Stimulated activated CD8-positive, alpha-beta memory T cell treated with anti-CD3 and anti-CD28 coated beads, Interleukin-4, amount 100 ng/mL, for 48 hours (primary cell): Measurements from ENCODE around the gene DTNB.
"Not testable (repeated sequence)": the region's sequence is repeated elsewhere in the genome, so short reads cannot be mapped to it uniquely, and the experiment has no call there.

Experiments used
- DNase-seq: peaks from one replicate; pipeline ENCODE4 v3.0.0-alpha.2; 2020

Gene DTNB

GRCh38 chr2:25411281-25411680 lies 262.1 kb downstream of the DTNB start:
- no peak for DNase-seq

- no peak for DNase-seq
Measured at GRCh38 chr2:25410370-25410769, 263.0 kb downstream of the DTNB start.

DNA sequence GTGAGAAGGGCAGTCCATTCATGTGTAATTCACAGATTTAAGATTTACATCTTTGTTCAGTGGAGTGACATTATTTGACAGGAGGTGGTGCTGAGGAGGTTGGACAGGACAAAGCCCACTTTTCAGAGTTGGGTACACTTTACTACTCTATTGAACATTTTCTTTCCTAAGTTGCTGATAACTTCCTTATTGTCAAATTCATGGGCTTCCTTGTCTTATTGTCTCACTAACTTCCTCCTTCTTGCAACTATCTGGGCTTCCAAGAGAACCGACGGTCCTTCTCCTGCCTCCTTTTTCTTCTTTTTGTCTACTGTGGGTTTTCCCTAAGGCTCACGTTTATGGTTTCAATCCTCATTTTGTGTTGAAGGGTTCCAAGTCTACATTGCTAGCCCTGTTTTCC lies 263.9 kb downstream of the DTNB start:
- DNase-seq: no peak

DNA sequence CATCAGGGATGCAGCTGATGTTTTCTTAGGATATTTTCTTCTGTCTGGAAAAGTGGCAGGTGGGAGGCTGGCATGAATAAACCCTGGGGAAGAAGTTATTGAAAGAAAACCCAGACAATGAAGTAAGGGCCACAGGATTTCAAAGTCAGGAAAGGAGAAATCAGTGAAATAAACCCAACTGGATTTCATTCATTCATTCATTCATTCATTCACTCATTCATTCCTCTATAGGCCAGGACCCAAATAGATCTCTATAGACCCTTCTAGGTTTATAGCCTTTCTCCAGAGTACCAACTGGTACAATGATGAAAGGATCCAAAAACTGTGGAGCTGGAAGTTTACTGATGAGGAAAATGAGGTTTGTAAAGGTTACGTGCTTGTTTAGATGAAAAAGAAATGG lies 264.3 kb downstream of the DTNB start:
- DNase-seq: no peak

- no peak for DNase-seq
Measured at GRCh38 chr2:25405611-25406295, 267.6 kb downstream of the DTNB start.

DNA sequence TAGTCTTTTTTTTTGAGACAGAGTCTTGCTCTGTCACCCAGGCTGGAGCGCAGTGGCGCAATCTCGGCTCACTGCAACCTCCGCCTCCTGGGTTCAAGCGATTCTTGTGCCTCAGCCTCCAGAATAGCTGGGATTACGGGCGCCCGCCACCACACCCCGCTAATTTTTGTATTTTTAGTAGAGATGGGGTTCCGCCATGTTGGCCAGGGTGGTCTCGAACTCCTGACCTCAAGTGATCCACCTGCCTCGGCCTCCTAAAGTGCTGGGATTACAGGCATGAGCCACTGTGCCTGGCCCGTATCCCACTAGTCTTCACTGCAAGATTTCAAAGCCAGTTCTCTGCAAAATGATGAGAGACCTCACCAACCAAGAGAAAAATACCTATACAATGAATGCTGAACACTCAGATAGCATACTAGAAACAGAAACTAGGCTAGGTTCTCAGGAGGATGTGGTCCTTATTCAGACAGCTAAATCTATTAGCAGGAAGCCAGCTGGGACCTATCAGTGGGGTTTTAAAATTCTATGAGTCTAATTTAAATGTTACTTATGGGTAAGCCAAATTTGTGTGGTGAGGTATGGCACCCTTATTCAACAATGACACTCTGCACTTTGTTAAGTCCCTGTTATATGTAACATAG lies 270.1 kb downstream of the DTNB start:
- DNase-seq: not testable (repeated sequence)

DNA sequence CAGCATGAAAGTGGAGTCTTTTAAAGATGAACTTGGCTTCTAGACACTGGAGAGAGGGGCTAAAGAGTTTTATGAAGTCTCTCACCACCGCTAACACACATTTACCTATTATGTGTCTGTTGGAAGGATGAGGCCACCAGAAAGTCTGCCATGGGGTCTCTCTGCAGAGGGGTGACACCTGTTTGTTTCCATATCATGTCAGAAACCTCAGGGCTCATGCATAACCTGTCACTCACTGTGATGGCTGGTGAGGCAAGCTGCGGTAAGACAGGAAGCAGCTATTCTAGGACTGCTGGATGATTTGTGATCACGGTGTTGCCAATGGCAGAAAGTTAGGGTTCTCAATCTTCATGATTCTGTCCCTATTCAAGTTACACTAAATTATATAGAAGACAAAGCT lies 270.9 kb downstream of the DTNB start:
- DNase-seq: no peak

GRCh38 chr2:25401307-25402026 lies 271.9 kb downstream of the DTNB start:
- no peak for DNase-seq

DNA sequence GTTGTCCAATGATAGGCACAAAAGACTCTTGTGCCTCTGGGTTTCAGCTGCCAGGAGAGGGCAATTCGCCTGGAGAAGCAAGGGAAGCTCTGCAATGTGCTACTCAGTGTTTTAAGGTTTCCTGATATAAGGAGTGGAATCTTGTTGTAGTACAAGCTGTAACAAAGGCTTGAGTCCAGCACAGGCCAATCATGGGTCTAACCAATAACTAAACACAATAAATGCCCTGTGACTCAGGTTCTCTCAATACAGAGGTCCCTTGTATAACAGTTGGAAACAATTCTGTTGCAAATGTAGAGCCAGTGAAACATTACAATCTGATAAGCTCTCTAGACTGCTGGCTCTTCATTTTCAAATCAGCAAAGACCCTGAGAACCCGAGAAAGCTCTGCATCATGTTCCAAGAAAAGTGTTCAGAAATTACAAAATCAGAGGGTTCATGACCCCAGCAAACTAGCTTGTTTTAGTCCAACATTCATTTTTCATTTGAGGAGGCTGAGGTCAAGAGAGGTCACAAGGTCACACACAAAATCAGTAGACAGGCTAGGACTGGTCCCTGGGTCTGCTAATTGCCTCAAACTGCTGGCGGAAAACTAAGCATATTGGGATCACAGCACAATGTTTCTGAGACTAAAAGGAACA lies 272.7 kb downstream of the DTNB start:
- DNase-seq: no peak

- no peak for DNase-seq
Measured at GRCh38 chr2:25400169-25400568, 273.2 kb downstream of the DTNB start.

DNA sequence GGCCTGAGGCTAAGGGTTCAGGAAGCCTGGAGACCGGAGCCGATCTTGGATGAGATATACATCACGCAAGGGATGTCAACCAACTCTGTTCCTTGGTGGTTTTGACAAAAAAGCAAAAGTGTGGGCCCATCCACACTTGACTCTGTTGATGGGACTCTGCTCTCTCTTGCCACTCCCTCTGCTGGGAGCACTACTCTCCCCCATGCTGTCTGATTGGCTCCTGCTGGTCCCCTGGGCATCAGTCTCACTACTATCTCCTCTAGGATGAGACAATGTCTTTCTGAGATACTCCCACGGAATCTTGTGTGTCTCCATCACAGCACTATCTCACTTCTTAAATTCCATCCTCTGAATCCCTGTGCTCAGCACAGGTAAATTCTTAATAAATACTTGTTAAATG lies 274.8 kb downstream of the DTNB start:
- no peak for DNase-seq

DNA sequence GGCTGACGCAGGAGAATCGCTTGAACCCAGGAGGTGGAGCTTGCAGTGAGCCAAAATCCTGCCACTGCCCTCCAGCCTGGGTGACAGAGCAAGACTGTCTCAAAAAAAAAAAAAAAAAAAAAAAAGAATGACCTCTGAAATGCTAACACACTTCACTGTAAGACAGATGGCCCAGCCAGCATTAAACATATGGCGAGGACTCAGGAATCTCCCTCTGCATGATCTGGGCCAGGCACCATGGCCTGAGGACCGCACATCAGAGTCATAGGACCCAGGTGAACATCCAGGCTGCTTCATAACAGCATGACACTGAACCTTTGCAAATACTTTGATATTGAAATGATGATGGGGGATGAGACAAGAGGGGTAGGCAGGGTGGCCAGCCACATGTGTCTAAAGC lies 275.6 kb downstream of the DTNB start:
- DNase-seq: no peak

- no peak for DNase-seq
Measured at GRCh38 chr2:25389161-25389560, 284.2 kb downstream of the DTNB start.

- no peak for DNase-seq
Measured at GRCh38 chr2:25388491-25388890, 284.9 kb downstream of the DTNB start.

GRCh38 chr2:25387876-25388449 lies 285.4 kb downstream of the DTNB start:
- DNase-seq: no peak

DNA sequence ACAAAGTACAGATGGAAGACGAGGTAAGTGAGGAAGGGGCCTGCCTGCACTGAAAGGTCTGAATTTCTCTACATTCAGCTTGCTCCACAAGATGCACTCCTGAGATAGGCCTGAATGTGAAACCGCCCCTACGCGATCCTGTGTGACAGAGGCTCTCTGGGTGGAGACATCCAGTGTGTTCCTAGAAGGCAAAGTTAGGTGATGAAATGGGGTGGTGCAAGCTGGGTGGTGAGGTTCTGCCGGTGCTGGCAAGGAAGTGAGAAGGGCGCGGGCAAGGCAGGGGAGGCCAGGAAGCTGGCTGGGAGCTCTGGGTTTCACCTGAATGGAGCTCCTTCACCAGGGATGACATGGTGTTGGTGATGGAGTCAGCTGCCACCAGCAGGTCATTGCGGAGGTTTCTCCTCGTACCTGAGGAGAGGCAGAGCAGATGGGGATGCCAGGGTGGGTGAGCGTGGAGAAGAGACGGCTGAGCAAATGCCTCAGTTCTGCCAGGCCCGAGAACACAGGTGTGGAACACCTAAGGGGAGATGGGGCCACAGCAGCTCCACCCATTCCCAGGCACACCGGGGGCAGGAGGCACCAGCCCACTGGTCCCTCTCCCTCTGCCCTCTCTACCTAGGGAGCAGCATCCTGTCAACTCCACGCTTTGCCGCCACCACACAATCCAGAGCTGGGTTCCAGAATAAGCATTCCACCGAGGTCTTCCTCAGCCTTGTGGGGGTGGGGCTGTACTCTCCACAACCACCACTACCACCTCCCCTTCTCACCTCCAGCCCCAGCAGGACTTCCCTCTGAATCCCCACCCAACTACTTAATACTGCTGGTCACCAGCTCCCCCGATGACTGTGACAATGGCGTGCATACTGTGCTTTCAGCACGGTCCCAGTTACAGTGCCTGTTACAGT lies 286.2 kb downstream of the DTNB start:
- no peak for DNase-seq

DNA sequence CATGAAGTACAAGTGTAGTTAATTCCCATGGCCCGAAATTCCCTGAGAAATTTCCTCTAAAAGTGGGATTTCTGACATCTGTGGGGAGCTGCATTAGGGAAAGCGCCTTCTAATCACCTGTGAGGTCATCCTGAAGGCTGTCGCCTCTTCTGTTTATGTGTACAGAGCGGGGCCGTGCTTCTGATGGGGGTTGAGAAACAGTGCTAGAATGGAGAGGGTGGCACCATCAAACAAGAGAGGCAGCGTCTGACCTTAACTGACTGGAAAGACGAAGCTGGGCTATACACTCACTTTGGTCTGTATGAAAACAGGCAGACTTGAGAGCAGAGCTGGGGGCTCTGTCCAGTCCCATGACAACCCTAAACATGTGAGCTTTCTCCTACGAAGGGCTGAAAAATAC lies 287.5 kb downstream of the DTNB start:
- no peak for DNase-seq

GRCh38 chr2:25383806-25384205 lies 289.6 kb downstream of the DTNB start:
- peak; percentile 21 for DNase-seq

DNA sequence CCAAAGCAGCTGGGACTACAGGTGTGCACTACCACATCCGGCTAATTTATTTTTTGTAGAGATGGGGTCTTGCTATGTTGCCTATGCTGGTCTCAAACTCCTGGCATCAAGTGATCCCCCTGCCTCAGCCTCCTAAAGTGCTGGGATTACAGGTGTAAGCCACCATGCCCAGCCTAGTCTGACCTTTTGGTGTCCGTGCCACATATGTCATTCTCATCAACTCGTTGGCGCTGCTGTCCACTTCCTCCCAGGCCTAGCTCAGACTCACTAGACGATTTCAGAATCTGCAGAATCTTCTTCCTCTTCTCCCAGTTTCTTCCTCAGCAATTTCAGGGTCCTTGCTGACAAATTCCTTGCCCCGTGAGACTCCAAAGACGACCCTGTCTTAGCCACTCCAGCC lies 291.9 kb downstream of the DTNB start:
- peak; percentile 15 for DNase-seq

- DNase-seq: peak; percentile 18
Measured at GRCh38 chr2:25380586-25381375, 292.6 kb downstream of the DTNB start.

DNA sequence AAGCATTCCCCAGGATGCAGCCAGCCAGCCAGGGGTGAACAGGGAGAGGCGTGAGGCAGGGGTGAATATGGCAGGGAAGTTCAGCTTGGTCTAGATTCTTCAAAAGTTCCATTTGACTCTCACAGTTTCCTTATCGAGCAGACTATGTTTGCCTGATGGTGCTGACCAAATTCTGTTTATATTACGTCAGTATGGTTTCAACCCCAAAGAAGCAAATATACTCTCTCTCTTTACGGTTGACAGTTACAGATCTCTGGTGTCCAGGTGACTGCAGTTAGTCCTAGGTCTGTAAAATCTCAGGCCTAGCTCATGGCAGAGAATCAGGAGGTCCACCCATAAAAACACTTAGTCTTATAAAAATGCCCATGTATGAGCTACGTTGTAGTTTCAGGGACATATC lies 293.4 kb downstream of the DTNB start:
- DNase-seq: no peak
